A673 (cell line): ENCODE measurements around the gene TPM1. TPM values are rescaled to one million over a fixed set of nuclear protein-coding genes. Genes with fewer than 3 reads are reported as not detected.
A peak's percentile ranks its signal among the peaks of the same experiment; 100 is the strongest.

ENCODE experiments used
- BruUV-seq: library from RNA; stranded (reverse); fragments of 400-500 nt; replicated peaks from 2 replicates; lab custom pipeline; 2021; lab: Mats Ljungman, UMichigan
- CTCF ChIA-PET: fragments of 300-600 bp; sonication (Branson Sonifier 250); formaldehyde crosslinking; loops from one replicate; lab custom pipeline; 2022; ENCODE audit warnings: antibody characterized with exemption; lab: Charles Lee
- POLR2A ChIA-PET: fragments of 300-600 bp; sonication (Branson Sonifier 250); formaldehyde crosslinking; loops from one replicate; lab custom pipeline; 2022; ENCODE audit warnings: antibody characterized with exemption; ENCODE audit not compliant: low non-redundant PET; lab: Charles Lee
- DNase-seq: peaks from one replicate; pipeline ENCODE4 v3.0.0-alpha.2; 2015; ENCODE audit warnings: low spot score
- H3K27ac ChIP-seq: fragments of 200-600 bp; sonication (generic); 2 replicates; pipeline ENCODE4 v1.5.1; 2016; ENCODE audit warnings: mixed run types, low read depth, mild to moderate bottlenecking, mixed read lengths, antibody characterized with exemption, low read length; ENCODE audit not compliant: poor library complexity, severe bottlenecking
- H3K27me3 ChIP-seq: fragments of 200-600 bp; sonication (generic); replicated peaks from 2 replicates; pipeline ENCODE4 v1.6.1; 2017; ENCODE audit warnings: mixed run types, low read depth, mild to moderate bottlenecking, mixed read lengths, antibody characterized with exemption, low read length; ENCODE audit not compliant: insufficient read depth, poor library complexity
- H3K36me3 ChIP-seq: fragments of 200-600 bp; sonication (generic); 2 replicates; pipeline ENCODE4 v1.6.1; 2016; ENCODE audit warnings: mixed run types, mild to moderate bottlenecking, mixed read lengths, antibody characterized with exemption, low read length; ENCODE audit not compliant: insufficient read depth, poor library complexity, severe bottlenecking
- H3K4me1 ChIP-seq: fragments of 200-600 bp; sonication (generic); 2 replicates; pipeline ENCODE4 v1.6.1; 2017; ENCODE audit warnings: mixed run types, mild to moderate bottlenecking, mixed read lengths, antibody characterized with exemption, low read length; ENCODE audit not compliant: insufficient read depth, poor library complexity, severe bottlenecking
- H3K4me3 ChIP-seq: fragments of 200-600 bp; sonication (generic); 2 replicates; pipeline ENCODE4 v1.5.1; 2016; ENCODE audit warnings: low read depth, mixed run types, mild to moderate bottlenecking, mixed read lengths, low read length; ENCODE audit not compliant: poor library complexity, severe bottlenecking
- H3K9me3 ChIP-seq: fragments of 200-600 bp; sonication (generic); 2 replicates; pipeline ENCODE4 v1.6.1; 2016; ENCODE audit warnings: mixed run types, low read depth, mild to moderate bottlenecking, mixed read lengths, antibody characterized with exemption, low read length; ENCODE audit not compliant: poor library complexity, severe bottlenecking
- CTCF ChIP-seq: fragments of 300-800, 200-600 bp; sonication (generic); conservative IDR thresholded peaks from 2 replicates; pipeline ENCODE4 v1.5.1; 2017; ENCODE audit warnings: low read depth, mild to moderate bottlenecking, antibody characterized with exemption, low read length, moderate library complexity, mixed read lengths
- EZH2 ChIP-seq: fragments of 200-600 bp; sonication (generic); IDR thresholded peaks from 2 replicates; pipeline ENCODE4 v1.6.1; 2017; ENCODE audit warnings: borderline replicate concordance, low read depth, mild to moderate bottlenecking, mixed read lengths, antibody characterized with exemption, low read length; ENCODE audit not compliant: poor library complexity, severe bottlenecking
- intact Hi-C: fragments of 100-400 bp; cut with micrococcal nuclease; formaldehyde crosslinking; loops from one replicate; pipeline ENCODE4 v1.10.0; 2022; ENCODE audit not compliant: unreplicated experiment
- total RNA-seq: library from RNA; stranded (reverse); gene quantifications from 2 replicates; pipeline ENCODE4 v1.2.3, GENCODE V29; 2021

Gene TPM1
- total RNA-seq, 1 experiment from 2014 or later, result 31.2 TPM

GRCh38 chr15:63084806-63085205, 42.3 kb downstream of the TPM1 start:
- Histone ChIP-seq H3K9me3 (no peaks in the 10 kb centered on the region), H3K27me3 (no peaks in the 10 kb centered on the region), H3K4me1 (no peaks in the 10 kb centered on the region), H3K36me3 (no peaks in the 10 kb centered on the region), H3K4me3 (no peak overlapping the region), H3K27ac (no peak overlapping the region)
- DNase-seq, result no peak
- intact Hi-C loops, result no loop called here
- CTCF ChIA-PET, result no interaction called here
- TF ChIP-seq EZH2, result no peak
- TF ChIP-seq CTCF, result no peak
- POLR2A ChIA-PET, result no interaction called here
- no TSS peak for BruUV-seq

DNA sequence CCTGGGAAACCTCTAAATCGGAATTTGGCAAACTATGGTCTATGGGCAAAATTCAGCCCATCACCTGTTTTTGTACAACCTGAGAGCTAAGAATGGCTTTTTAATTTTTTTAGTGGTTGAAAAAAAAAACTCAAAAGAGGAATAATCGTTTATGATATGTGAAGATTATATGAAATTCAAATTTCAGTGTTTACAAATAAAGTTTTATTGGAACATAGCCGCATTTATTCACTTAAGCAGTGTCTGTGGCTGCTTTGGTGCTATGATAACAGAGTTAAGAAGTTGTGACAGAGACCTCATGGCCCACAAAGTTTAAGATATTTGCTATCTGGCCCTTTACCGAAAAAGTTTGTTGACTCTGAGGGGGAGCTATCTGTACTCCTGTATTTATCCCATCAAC, 42.7 kb downstream of the TPM1 start:
- TF ChIP-seq CTCF (no peak), EZH2 (no peak)
- POLR2A ChIA-PET, result no interaction called here
- intact Hi-C loops, result no loop called here
- no peak for DNase-seq
- Histone ChIP-seq H3K9me3 (no peaks in the 10 kb centered on the region), H3K36me3 (no peaks in the 10 kb centered on the region), H3K27ac (no peak overlapping the region), H3K27me3 (no peaks in the 10 kb centered on the region), H3K4me3 (no peak overlapping the region), H3K4me1 (no peaks in the 10 kb centered on the region)
- CTCF ChIA-PET, result no interaction called here
- BruUV-seq, result no TSS peak

GRCh38 chr15:63086271-63086670, 43.7 kb downstream of the TPM1 start:
- no peak for TF ChIP-seq CTCF
- intact Hi-C loops, result no loop called here
- H3K27me3 ChIP-seq, result no peaks in the 10 kb centered on the region
- ChIA-PET POLR2A (no interaction called here), CTCF (no interaction called here)
- no peaks in the 10 kb centered on the region for H3K4me1 ChIP-seq
- peak; percentile 10 for DNase-seq
- BruUV-seq, result no TSS peak
- no peak overlapping the region for H3K4me3 ChIP-seq
- no peaks in the 10 kb centered on the region for H3K36me3 ChIP-seq
- no peaks in the 10 kb centered on the region for H3K9me3 ChIP-seq
- H3K27ac ChIP-seq, result no peak overlapping the region
